Panc1 (cell line): ENCODE measurements around the gene TDRD5. TPM values are rescaled to one million over a fixed set of nuclear protein-coding genes. Genes with fewer than 3 reads are reported as not detected.
A peak's percentile ranks its signal among the peaks of the same experiment; 100 is the strongest.

Experiments used
- ATAC-seq: fragments of 200-7000 bp; cut with Tn5 transposase; 2 replicates; pipeline ENCODE4 v1.9.1; 2020; ENCODE audit warnings: mild to moderate bottlenecking, moderate library complexity
- BruUV-seq: library from RNA; stranded (reverse); fragments of 400-500 nt; replicated peaks from 2 replicates; lab custom pipeline; 2021; lab: Mats Ljungman, UMichigan
- CTCF ChIA-PET: fragments of 300-600 bp; sonication (Branson Sonifier 250); formaldehyde crosslinking; loops from one replicate; lab custom pipeline; 2022; ENCODE audit warnings: antibody characterized with exemption; lab: Charles Lee
- POLR2A ChIA-PET: fragments of 300-600 bp; sonication (Branson Sonifier 250); formaldehyde crosslinking; loops from one replicate; lab custom pipeline; 2022; ENCODE audit warnings: antibody characterized with exemption; lab: Charles Lee
- DNase-seq: peaks from one replicate; pipeline ENCODE4 v3.0.0-alpha.2; 2010; ENCODE audit warnings: low read depth, low spot score
- H3K27ac ChIP-seq: 2 replicates; pipeline ENCODE4 v1.5.1; 2011; ENCODE audit warnings: mild to moderate bottlenecking, low read length, inconsistent platforms
- H3K27me3 ChIP-seq: fragments of 200-500 bp; sonication (Bioruptor generic); 2 replicates; pipeline ENCODE4 v1.6.0; 2014; ENCODE audit warnings: low read length, inconsistent platforms; ENCODE audit not compliant: control insufficient read depth, insufficient read depth
- H3K36me3 ChIP-seq: fragments of 200-500 bp; sonication (Bioruptor generic); 2 replicates; pipeline ENCODE4 v1.5.1; 2014; ENCODE audit warnings: inconsistent platforms, mild to moderate bottlenecking, low read length, moderate library complexity; ENCODE audit not compliant: control insufficient read depth, insufficient read depth
- H3K4me1 ChIP-seq: 2 replicates; pipeline ENCODE4 v1.5.1; 2011; ENCODE audit warnings: inconsistent platforms, mild to moderate bottlenecking, low read length, moderate library complexity; ENCODE audit not compliant: control insufficient read depth, insufficient read depth
- H3K4me3 ChIP-seq, 2 experiments: 2 replicates each; pipeline ENCODE4 v1.5.1; 2011 to 2012; ENCODE audit warnings: low read depth in 2 of 2, low read length in 2 of 2, mild to moderate bottlenecking in 2 of 2, inconsistent platforms in 1 of 2, moderate library complexity in 1 of 2
- H3K9me3 ChIP-seq: fragments of 200-500 bp; sonication (Bioruptor generic); 2 replicates; pipeline ENCODE4 v1.5.1; 2014; ENCODE audit warnings: low read depth, mild to moderate bottlenecking, inconsistent platforms, low read length, moderate library complexity; ENCODE audit not compliant: control insufficient read depth, insufficient read depth
- CTCF ChIP-seq: fragments of 450-650 bp; IDR thresholded peaks from 2 replicates; pipeline ENCODE4 v1.5.1; 2017; ENCODE audit warnings: mild to moderate bottlenecking
- POLR2AphosphoS5 ChIP-seq: IDR thresholded peaks from 2 replicates; pipeline ENCODE4 v1.6.1; 2012; ENCODE audit warnings: mild to moderate bottlenecking, low read depth, low read length, moderate library complexity
- SIN3A ChIP-seq: IDR thresholded peaks from 2 replicates; pipeline ENCODE4 v1.6.1; 2012; ENCODE audit warnings: low read depth, mild to moderate bottlenecking, low read length, moderate library complexity, borderline replicate concordance; ENCODE audit not compliant: insufficient read depth
- TCF7L2 ChIP-seq: IDR thresholded peaks from 2 replicates; pipeline ENCODE4 v1.6.1; 2011; ENCODE audit warnings: mild to moderate bottlenecking, low read depth, low read length, inconsistent platforms
- in situ Hi-C: cut with HindIII; loops from 2 replicates; pipeline ENCODE4 v1.10.0; 2016; ENCODE audit warnings: low sequenced_read_pairs, low pct_unique_long_range_greater_than_20kb
- intact Hi-C: fragments of 100-400 bp; cut with micrococcal nuclease; formaldehyde crosslinking; loops from one replicate; pipeline ENCODE4 v1.10.0; 2022; ENCODE audit not compliant: unreplicated experiment
- total RNA-seq: library from RNA; stranded (reverse); gene quantifications from one replicate; pipeline ENCODE4 v1.2.1, GENCODE V29; 2021; ENCODE audit not compliant: unreplicated experiment
- TF ChIP-seq, protein P1 (sequence below), 2 experiments: IDR thresholded peaks; 2 replicates each; pipeline ENCODE4 v1.6.1; 2011 to 2012; ENCODE audit warnings: low read depth in 2 of 2, control low read depth in 1 of 2, low read length in 1 of 2, mild to moderate bottlenecking in 1 of 2, moderate library complexity in 1 of 2; ENCODE audit not compliant: insufficient read depth in 1 of 2

The TDRD5 gene
- total RNA-seq, 1 experiment from 2014 or later, result 2.4 TPM

GRCh38 chr1:179590671-179591070 is 961 bp upstream of the TDRD5 start:
- CTCF ChIA-PET, result no interaction called here
- intact Hi-C loops, result loop anchor here (10.0 kb wide), 2 partner anchors 224 to 336 kb away; no protein-coding TSS in a partner anchor
- POLR2A ChIA-PET, result no interaction called here

DNA sequence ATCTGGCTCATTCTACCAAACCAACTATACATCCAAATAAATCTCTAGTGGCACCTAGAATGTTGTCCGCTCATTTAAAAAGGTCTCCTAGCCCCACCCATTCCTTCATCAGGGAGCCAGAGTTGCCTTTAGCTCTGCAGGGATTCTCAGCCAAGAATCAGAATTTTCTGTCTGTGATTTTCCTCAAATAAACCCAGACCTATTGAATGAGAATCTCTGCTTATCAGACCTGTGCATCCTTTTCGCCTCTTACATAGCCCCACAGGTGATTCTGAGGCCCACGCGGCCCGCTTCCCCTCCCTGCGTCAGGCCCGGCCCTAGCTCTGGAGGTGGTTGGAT is 410 bp upstream of the TDRD5 start:
- peaks cover 4% of the 10 kb centered on the region; the same call in 1 of the 2 replicates for H3K4me1 ChIP-seq
- ATAC-seq, result peak; percentile 17
- no peaks in the 10 kb centered on the region; the same call in 1 of the 2 replicates for H3K36me3 ChIP-seq
- peak overlapping the region; percentile 7; the same call in 1 of the 2 replicates for H3K27ac ChIP-seq
- no peak for TF ChIP-seq TCF7L2
- TF ChIP-seq, protein P1, sequence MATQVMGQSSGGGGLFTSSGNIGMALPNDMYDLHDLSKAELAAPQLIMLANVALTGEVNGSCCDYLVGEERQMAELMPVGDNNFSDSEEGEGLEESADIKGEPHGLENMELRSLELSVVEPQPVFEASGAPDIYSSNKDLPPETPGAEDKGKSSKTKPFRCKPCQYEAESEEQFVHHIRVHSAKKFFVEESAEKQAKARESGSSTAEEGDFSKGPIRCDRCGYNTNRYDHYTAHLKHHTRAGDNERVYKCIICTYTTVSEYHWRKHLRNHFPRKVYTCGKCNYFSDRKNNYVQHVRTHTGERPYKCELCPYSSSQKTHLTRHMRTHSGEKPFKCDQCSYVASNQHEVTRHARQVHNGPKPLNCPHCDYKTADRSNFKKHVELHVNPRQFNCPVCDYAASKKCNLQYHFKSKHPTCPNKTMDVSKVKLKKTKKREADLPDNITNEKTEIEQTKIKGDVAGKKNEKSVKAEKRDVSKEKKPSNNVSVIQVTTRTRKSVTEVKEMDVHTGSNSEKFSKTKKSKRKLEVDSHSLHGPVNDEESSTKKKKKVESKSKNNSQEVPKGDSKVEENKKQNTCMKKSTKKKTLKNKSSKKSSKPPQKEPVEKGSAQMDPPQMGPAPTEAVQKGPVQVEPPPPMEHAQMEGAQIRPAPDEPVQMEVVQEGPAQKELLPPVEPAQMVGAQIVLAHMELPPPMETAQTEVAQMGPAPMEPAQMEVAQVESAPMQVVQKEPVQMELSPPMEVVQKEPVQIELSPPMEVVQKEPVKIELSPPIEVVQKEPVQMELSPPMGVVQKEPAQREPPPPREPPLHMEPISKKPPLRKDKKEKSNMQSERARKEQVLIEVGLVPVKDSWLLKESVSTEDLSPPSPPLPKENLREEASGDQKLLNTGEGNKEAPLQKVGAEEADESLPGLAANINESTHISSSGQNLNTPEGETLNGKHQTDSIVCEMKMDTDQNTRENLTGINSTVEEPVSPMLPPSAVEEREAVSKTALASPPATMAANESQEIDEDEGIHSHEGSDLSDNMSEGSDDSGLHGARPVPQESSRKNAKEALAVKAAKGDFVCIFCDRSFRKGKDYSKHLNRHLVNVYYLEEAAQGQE (IDR thresholded peaks at IDR 0.05; ENCODE audit: insufficient read depth in 1 of 2, low read depth in 2 of 2, low read length in 1 of 2), result no peak
- TF ChIP-seq CTCF, result no peak
- TF ChIP-seq POLR2AphosphoS5, result no peak
- TF ChIP-seq SIN3A, result no peak
- intact Hi-C loops (loop anchor here (10.0 kb wide), 2 partner anchors 224 to 336 kb away; no protein-coding TSS in a partner anchor), in situ Hi-C loops (no loop called here)
- peak overlapping the region; percentile 46 to 53 for H3K4me3 ChIP-seq
- DNase-seq, result no peak
- ChIA-PET POLR2A (no interaction called here), CTCF (no interaction called here)
- no peaks in the 10 kb centered on the region for H3K9me3 ChIP-seq
- peaks cover 3% of the 10 kb centered on the region for H3K27me3 ChIP-seq
- BruUV-seq, result no TSS peak

More at GRCh38 chr1:179590671-179591070, 961 bp upstream of the TDRD5 start:
- H3K9me3 ChIP-seq, result no peaks in the 10 kb centered on the region
- H3K27me3 ChIP-seq, result peaks cover 7% of the 10 kb centered on the region
- in situ Hi-C loops, result no loop called here
- TF ChIP-seq CTCF (no peak), POLR2AphosphoS5 (no peak), SIN3A (no peak), TCF7L2 (no peak)
- TF ChIP-seq, protein P1 (IDR thresholded peaks at IDR 0.05; ENCODE audit: insufficient read depth in 1 of 2, low read depth in 2 of 2, low read length in 1 of 2), result no peak
- peaks cover 8% of the 10 kb centered on the region for H3K4me1 ChIP-seq
- H3K4me3 ChIP-seq, result no peak overlapping the region
- H3K36me3 ChIP-seq, result no peaks in the 10 kb centered on the region
- DNase-seq (no peak), ATAC-seq (no peak)
- no peak overlapping the region for H3K27ac ChIP-seq
- BruUV-seq, result no TSS peak
